ENCODE measurements around the gene PSMC1. TPM values are rescaled to one million over a fixed set of nuclear protein-coding genes. Genes with fewer than 3 reads are reported as not detected.
A peak's percentile ranks its signal among the peaks of the same experiment; 100 is the strongest.

PSMC1 gene
- total RNA-seq, 4 donors from 2014 or later, result 96.8 to 139 (median 117) TPM

GRCh38 chr14:90253826-90254225 is 2.5 kb upstream of the PSMC1 start:
- Histone ChIP-seq H3K4me3 (no peak overlapping the region), H3K36me3 (peaks cover 0 to 2% (median 0%) of the 10 kb centered on the region in 4 donors), H3K9me3 (no peaks in the 10 kb centered on the region), H3K4me1 (peaks cover 15 to 23% (median 18%) of the 10 kb centered on the region in 4 donors), H3K27ac (replicated peaks in 1 of 4) (no peak overlapping the region), H3K27me3 (peaks cover 0 to 15% (median 0%) of the 10 kb centered on the region in 4 donors)
- WGBS, result 83% methylated on average over 8 of the region's 8 CpGs
- DNase-seq (ENCODE audit: extremely low spot score), result no peak
- intact Hi-C loops (cut with DNase I), result loop anchor here (10.0 kb wide), 1 partner anchor 299 kb away; the partner anchor contains the start of genes EFCAB11 and TDP1
- no peak for TF ChIP-seq CTCF (IDR thresholded peaks at IDR 0.05)
- TF ChIP-seq EP300 (IDR thresholded peaks at IDR 0.05), result no peak
- TF ChIP-seq POLR2AphosphoS5 (IDR thresholded peaks at IDR 0.05), result no peak
- no peak for TF ChIP-seq POLR2A (IDR thresholded peaks at IDR 0.05; ENCODE audit: low read depth)

GRCh38 chr14:90255871-90256270 is 482 bp upstream of the PSMC1 start:
- H3K4me1 ChIP-seq, result peaks cover 18 to 28% (median 21%) of the 10 kb centered on the region in 4 donors
- intact Hi-C loops (cut with DNase I), result loop anchor here (10.0 kb wide), 1 partner anchor 301 kb away; the partner anchor contains the start of genes EFCAB11 and TDP1
- no peak for TF ChIP-seq POLR2AphosphoS5 (IDR thresholded peaks at IDR 0.05)
- TF ChIP-seq EP300 (IDR thresholded peaks at IDR 0.05), result no peak
- TF ChIP-seq POLR2A (IDR thresholded peaks at IDR 0.05; ENCODE audit: low read depth), result no peak
- no peak for TF ChIP-seq CTCF (IDR thresholded peaks at IDR 0.05)
- DNase-seq (ENCODE audit: extremely low spot score), result no peak
- peak overlapping the region; percentile 74 to 93 (median 82) for H3K4me3 ChIP-seq
- peaks cover 14 to 22% (median 16%) of the 10 kb centered on the region in 4 donors for H3K36me3 ChIP-seq
- H3K9me3 ChIP-seq, result no peaks in the 10 kb centered on the region
- H3K27me3 ChIP-seq, result peaks cover 0 to 15% (median 0%) of the 10 kb centered on the region in 4 donors
- 61% methylated on average over 1 of the region's 1 CpG for WGBS
- peak overlapping the region; percentile 76 to 84 (median 78) for H3K27ac ChIP-seq (replicated peaks in 1 of 4)

GRCh38 chr14:90263748-90264449 is 7.5 kb downstream of the PSMC1 start:
- WGBS, result 77% methylated on average over 8 of the region's 8 CpGs
- H3K9me3 ChIP-seq, result no peaks in the 10 kb centered on the region
- intact Hi-C loops (cut with DNase I), result no loop called here
- H3K4me1 ChIP-seq, result peaks cover 2 to 4% (median 2%) of the 10 kb centered on the region in 4 donors
- TF ChIP-seq EP300 (IDR thresholded peaks at IDR 0.05) (no peak), CTCF (IDR thresholded peaks at IDR 0.05) (no peak), POLR2A (IDR thresholded peaks at IDR 0.05; ENCODE audit: low read depth) (no peak), POLR2AphosphoS5 (IDR thresholded peaks at IDR 0.05) (no peak)
- DNase-seq (ENCODE audit: extremely low spot score), result no peak
- H3K27ac ChIP-seq (replicated peaks in 1 of 4), result no peak overlapping the region
- no peaks in the 10 kb centered on the region for H3K27me3 ChIP-seq
- H3K36me3 ChIP-seq, result peaks cover 84 to 95% (median 90%) of the 10 kb centered on the region in 4 donors
- H3K4me3 ChIP-seq, result no peak overlapping the region

GRCh38 chr14:90266441-90267154 is 10.2 kb downstream of the PSMC1 start:
- WGBS, result 96% methylated on average over 9 of the region's 9 CpGs
- no peak overlapping the region for H3K27ac ChIP-seq (replicated peaks in 1 of 4)
- no peaks in the 10 kb centered on the region for H3K27me3 ChIP-seq
- H3K36me3 ChIP-seq, result peaks cover 85 to 96% (median 92%) of the 10 kb centered on the region in 4 donors
- no peak overlapping the region for H3K4me3 ChIP-seq
- TF ChIP-seq EP300 (IDR thresholded peaks at IDR 0.05) (no peak), POLR2A (IDR thresholded peaks at IDR 0.05; ENCODE audit: low read depth) (no peak), CTCF (IDR thresholded peaks at IDR 0.05) (no peak), POLR2AphosphoS5 (IDR thresholded peaks at IDR 0.05) (no peak)
- intact Hi-C loops (cut with DNase I), result no loop called here
- DNase-seq (ENCODE audit: extremely low spot score), result no peak
- H3K4me1 ChIP-seq, result no peaks in the 10 kb centered on the region
- no peaks in the 10 kb centered on the region for H3K9me3 ChIP-seq

Data from esophagus muscularis mucosa (tissue), 4 donors.